Smooth muscle cell (in vitro differentiated cells): ENCODE results near the gene EPHA4. TPM values are rescaled to one million over a fixed set of nuclear protein-coding genes. Genes with fewer than 3 reads are reported as not detected.

ENCODE experiments used
- DNase-seq: peaks from one replicate; lab custom pipeline; 2025; ENCODE audit not compliant: unreplicated experiment; lab: John Stamatoyannopoulos, UW
- H2AFZ ChIP-seq: fragments of 200-600 bp; sonication (generic); 2 replicates; pipeline ENCODE4 v1.6.0; 2016; ENCODE audit warnings: antibody characterized with exemption, low read depth, mild to moderate bottlenecking
- H3F3A ChIP-seq: fragments of 200-600 bp; sonication (generic); 2 replicates; pipeline ENCODE4 v1.6.0; 2017; ENCODE audit warnings: antibody characterized with exemption, low read depth
- H3K27ac ChIP-seq: fragments of 200-600 bp; sonication (generic); 2 replicates; pipeline ENCODE4 v1.5.1; 2016; ENCODE audit warnings: low read depth, mild to moderate bottlenecking
- H3K27me3 ChIP-seq: fragments of 200-600 bp; sonication (generic); 2 replicates; pipeline ENCODE4 v1.6.1; 2016; ENCODE audit warnings: low read depth, mild to moderate bottlenecking
- H3K36me3 ChIP-seq: fragments of 200-600 bp; sonication (generic); 2 replicates; pipeline ENCODE4 v1.5.1; 2016; ENCODE audit warnings: low read depth
- H3K4me1 ChIP-seq: fragments of 200-600 bp; sonication (generic); 2 replicates; pipeline ENCODE4 v1.5.1; 2016; ENCODE audit warnings: low read depth
- H3K4me2 ChIP-seq: fragments of 200-600 bp; sonication (generic); 2 replicates; pipeline ENCODE4 v1.6.0; 2016; ENCODE audit warnings: mild to moderate bottlenecking
- H3K4me3 ChIP-seq: fragments of 200-600 bp; sonication (generic); 2 replicates; pipeline ENCODE4 v1.5.1; 2016; ENCODE audit warnings: mild to moderate bottlenecking
- H3K79me2 ChIP-seq: fragments of 200-600 bp; sonication (generic); 2 replicates; pipeline ENCODE4 v1.6.0; 2016; ENCODE audit warnings: low read depth, mild to moderate bottlenecking
- H3K9ac ChIP-seq: fragments of 200-600 bp; sonication (generic); 2 replicates; pipeline ENCODE4 v1.6.0; 2016; ENCODE audit warnings: low read depth
- H3K9me3 ChIP-seq: fragments of 200-600 bp; sonication (generic); replicated peaks from 2 replicates; pipeline ENCODE4 v1.5.1; 2016; ENCODE audit warnings: low read depth
- H4K20me1 ChIP-seq: fragments of 200-600 bp; sonication (generic); 2 replicates; pipeline ENCODE4 v1.6.0; 2016; ENCODE audit warnings: low read depth
- WGBS: methylation state at CpG from one replicate; pipeline ENCODE4 v1.1.7; 2016; ENCODE audit warnings: low lambda C conversion rate; 5-methylcytosine and 5-hydroxymethylcytosine counted together
- polyA plus RNA-seq: library from polyadenylated mRNA; unstranded; fragments of >200 nt; fragmentation: Nextera tagmentation; extraction: Ambion mirVana; gene quantifications from 2 replicates; pipeline ENCODE4 v1.2.1, GENCODE V29; 2016
- total RNA-seq: library from RNA; depleted of rRNA; stranded (reverse); fragments of >200 nt; gene quantifications from 2 replicates; pipeline ENCODE4 v1.2.3, GENCODE V29; 2014
- TF ChIP-seq, protein P1 (sequence below): fragments of 200-600 bp; sonication (generic); IDR thresholded peaks from 2 replicates; pipeline ENCODE4 v1.5.1; 2017; ENCODE audit warnings: borderline replicate concordance, mild to moderate bottlenecking, antibody characterized with exemption; ENCODE audit not compliant: insufficient read depth, poor library complexity, severe bottlenecking

Gene EPHA4
- total and polyA plus RNA-seq, 2 experiments from 2014 or later, result 2.8 to 48.3 TPM

DNA sequence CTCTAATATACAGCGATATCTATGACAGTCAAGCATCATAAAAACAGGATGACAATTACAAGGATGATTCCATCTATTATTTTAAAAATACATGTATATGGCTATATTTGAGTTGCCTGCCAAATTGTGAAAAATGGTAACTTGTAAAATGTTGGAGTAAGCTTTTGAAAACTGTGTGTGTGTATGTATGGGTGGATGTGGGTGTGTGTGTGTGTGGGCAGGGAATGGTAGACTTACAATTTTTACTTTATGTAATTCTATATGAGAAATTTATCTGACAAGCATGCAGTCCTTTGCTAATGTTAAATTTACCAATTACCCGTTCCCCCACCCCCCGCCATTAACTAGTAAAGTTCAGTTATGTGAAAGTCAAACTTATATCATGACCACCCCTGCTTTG lies 14.0 kb downstream of the EPHA4 start:
- Histone ChIP-seq H3K4me2 (no peak overlapping the region), H3K9me3 (no peaks in the 10 kb centered on the region), H3K4me1 (peaks cover 49% of the 10 kb centered on the region), H3F3A (no peaks in the 10 kb centered on the region), H3K27me3 (no peaks in the 10 kb centered on the region), H2AFZ (no peak overlapping the region), H4K20me1 (no peaks in the 10 kb centered on the region), H3K4me3 (no peak overlapping the region), H3K27ac (no peak overlapping the region), H3K36me3 (no peaks in the 10 kb centered on the region), H3K9ac (no peak overlapping the region), H3K79me2 (no peaks in the 10 kb centered on the region)
- TF ChIP-seq, protein P1, sequence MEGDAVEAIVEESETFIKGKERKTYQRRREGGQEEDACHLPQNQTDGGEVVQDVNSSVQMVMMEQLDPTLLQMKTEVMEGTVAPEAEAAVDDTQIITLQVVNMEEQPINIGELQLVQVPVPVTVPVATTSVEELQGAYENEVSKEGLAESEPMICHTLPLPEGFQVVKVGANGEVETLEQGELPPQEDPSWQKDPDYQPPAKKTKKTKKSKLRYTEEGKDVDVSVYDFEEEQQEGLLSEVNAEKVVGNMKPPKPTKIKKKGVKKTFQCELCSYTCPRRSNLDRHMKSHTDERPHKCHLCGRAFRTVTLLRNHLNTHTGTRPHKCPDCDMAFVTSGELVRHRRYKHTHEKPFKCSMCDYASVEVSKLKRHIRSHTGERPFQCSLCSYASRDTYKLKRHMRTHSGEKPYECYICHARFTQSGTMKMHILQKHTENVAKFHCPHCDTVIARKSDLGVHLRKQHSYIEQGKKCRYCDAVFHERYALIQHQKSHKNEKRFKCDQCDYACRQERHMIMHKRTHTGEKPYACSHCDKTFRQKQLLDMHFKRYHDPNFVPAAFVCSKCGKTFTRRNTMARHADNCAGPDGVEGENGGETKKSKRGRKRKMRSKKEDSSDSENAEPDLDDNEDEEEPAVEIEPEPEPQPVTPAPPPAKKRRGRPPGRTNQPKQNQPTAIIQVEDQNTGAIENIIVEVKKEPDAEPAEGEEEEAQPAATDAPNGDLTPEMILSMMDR, result no peak
- DNase-seq, result no peak
- 93% methylated on average over 3 of the region's 3 CpGs for WGBS

DNA sequence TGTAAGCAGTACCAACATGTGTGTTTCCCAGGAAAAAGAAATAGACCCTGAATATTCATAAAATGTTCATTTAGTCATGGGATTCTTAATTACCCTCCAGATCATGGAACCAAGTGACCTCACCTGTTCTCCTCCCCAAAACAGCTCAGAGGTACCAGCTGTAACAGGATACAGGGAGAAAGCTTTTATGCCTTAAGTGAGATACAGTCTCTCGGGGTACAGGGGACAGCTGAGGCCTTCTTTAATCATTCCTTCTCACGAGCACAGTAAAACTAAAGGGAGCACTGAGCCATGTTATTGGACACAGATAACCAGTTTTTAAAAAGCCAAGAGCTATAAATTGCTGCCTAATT lies 16.6 kb downstream of the EPHA4 start:
- Histone ChIP-seq H3K4me2 (no peak overlapping the region), H3F3A (no peaks in the 10 kb centered on the region), H3K9me3 (no peaks in the 10 kb centered on the region), H3K9ac (no peak overlapping the region), H3K4me1 (peaks cover 54% of the 10 kb centered on the region), H2AFZ (no peak overlapping the region), H3K27ac (no peak overlapping the region), H3K27me3 (peaks cover 5% of the 10 kb centered on the region), H4K20me1 (no peaks in the 10 kb centered on the region), H3K4me3 (no peak overlapping the region), H3K36me3 (no peaks in the 10 kb centered on the region), H3K79me2 (no peaks in the 10 kb centered on the region)
- no peak for DNase-seq
- WGBS, result 38% methylated on average over 2 of the region's 2 CpGs
- TF ChIP-seq, protein P1, result no peak

DNA sequence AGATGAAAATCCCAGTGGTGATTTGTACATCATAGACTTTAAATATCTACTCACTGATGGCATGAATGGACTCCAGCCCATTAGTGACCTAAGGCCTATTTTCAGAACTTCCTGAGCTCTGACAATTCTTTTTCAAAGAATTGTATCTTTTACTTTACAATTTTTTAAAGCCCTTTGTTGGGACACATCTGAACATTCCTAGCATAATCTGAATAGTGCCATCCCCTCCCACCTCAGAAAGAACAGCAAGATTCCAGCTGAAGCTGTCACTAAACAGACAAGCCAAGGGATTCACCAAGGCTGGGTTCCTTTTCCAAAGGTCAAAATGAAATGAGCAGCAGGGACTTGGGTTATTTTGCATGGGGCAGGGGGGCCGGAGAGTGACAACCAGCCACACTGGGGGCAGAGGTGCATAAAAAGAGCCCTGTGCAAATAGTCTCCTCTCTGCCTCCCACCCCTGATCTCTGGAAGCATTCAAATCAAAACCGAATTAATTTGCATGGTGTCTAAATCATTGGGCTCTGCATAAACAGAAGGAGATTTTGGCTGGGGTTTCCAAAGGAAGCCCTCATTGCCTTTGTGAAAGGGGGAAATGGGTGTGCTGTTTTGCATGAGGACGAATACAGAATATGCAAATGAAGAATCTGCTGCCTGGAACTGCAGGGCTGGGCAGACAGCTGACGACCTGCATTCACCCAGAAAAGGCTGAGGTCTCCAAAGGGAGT lies 17.2 kb downstream of the EPHA4 start:
- DNase-seq, result no peak
- H3F3A ChIP-seq, result no peaks in the 10 kb centered on the region
- H2AFZ ChIP-seq, result no peak overlapping the region
- H3K4me3 ChIP-seq, result no peak overlapping the region
- WGBS, result 48% methylated on average over 4 of the region's 4 CpGs
- no peaks in the 10 kb centered on the region for H4K20me1 ChIP-seq
- H3K9me3 ChIP-seq, result no peaks in the 10 kb centered on the region
- no peaks in the 10 kb centered on the region for H3K36me3 ChIP-seq
- H3K4me2 ChIP-seq, result no peak overlapping the region
- no peak overlapping the region for H3K27ac ChIP-seq
- H3K79me2 ChIP-seq, result no peaks in the 10 kb centered on the region
- peaks cover 5% of the 10 kb centered on the region for H3K27me3 ChIP-seq
- no peak overlapping the region for H3K9ac ChIP-seq
- H3K4me1 ChIP-seq, result peaks cover 51% of the 10 kb centered on the region
- TF ChIP-seq, protein P1, result no peak

DNA sequence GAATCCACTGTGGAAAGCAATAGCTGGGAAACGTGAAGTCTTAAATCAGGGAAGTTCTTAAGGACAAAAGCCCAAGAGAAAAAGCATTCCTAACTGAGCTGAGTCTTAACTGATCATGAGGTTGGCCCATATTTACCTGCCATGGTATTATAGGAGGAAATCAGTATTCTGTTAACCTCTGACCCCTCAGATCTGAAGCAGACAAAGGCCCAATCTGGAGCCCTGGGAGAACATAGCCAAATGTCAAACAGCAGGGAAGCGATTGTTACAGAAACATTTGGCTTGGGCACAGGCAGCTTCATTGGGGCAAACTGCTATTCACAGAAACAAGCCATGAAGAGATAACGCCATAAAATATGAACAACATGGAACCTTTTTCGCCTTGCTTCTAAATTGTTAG lies 18.8 kb downstream of the EPHA4 start:
- Histone ChIP-seq H3K4me2 (no peak overlapping the region), H3K27ac (no peak overlapping the region), H3K36me3 (no peaks in the 10 kb centered on the region), H3K4me1 (peaks cover 51% of the 10 kb centered on the region), H3K9me3 (no peaks in the 10 kb centered on the region), H2AFZ (no peak overlapping the region), H3K79me2 (no peaks in the 10 kb centered on the region), H3K4me3 (no peak overlapping the region), H3K9ac (no peak overlapping the region), H4K20me1 (no peaks in the 10 kb centered on the region), H3F3A (no peaks in the 10 kb centered on the region), H3K27me3 (peaks cover 5% of the 10 kb centered on the region)
- TF ChIP-seq, protein P1, result no peak
- WGBS, result 85% methylated on average over 4 of the region's 4 CpGs
- DNase-seq, result no peak
